ENCODE results near the gene ATXN1. TPM values are rescaled to one million over a fixed set of nuclear protein-coding genes. Genes with fewer than 3 reads are reported as not detected.

The ATXN1 gene
- total RNA-seq, 4 donors from 2014 or later = 48.7 to 166 (median 105) TPM

- TF ChIP-seq POLR2A (IDR thresholded peaks at IDR 0.05) = no peak
- TF ChIP-seq EP300 (IDR thresholded peaks at IDR 0.05; ENCODE audit: low read depth) = no peak
- no peak for TF ChIP-seq POLR2AphosphoS5 (IDR thresholded peaks at IDR 0.05)
- TF ChIP-seq, protein P1, sequence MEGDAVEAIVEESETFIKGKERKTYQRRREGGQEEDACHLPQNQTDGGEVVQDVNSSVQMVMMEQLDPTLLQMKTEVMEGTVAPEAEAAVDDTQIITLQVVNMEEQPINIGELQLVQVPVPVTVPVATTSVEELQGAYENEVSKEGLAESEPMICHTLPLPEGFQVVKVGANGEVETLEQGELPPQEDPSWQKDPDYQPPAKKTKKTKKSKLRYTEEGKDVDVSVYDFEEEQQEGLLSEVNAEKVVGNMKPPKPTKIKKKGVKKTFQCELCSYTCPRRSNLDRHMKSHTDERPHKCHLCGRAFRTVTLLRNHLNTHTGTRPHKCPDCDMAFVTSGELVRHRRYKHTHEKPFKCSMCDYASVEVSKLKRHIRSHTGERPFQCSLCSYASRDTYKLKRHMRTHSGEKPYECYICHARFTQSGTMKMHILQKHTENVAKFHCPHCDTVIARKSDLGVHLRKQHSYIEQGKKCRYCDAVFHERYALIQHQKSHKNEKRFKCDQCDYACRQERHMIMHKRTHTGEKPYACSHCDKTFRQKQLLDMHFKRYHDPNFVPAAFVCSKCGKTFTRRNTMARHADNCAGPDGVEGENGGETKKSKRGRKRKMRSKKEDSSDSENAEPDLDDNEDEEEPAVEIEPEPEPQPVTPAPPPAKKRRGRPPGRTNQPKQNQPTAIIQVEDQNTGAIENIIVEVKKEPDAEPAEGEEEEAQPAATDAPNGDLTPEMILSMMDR (IDR thresholded peaks at IDR 0.05) = no peak
- intact Hi-C loops (cut with DNase I; ENCODE audit: low total_unique reads) = no loop called here
- Histone ChIP-seq H3K4me1 (peaks cover 15 to 58% (median 35%) of the 10 kb centered on the region in 4 donors), H3K4me3 (no peak overlapping the region), H3K9me3 (no peaks in the 10 kb centered on the region), H3K27ac (peak overlapping the region; percentile 38 to 73 (median 61)), H3K36me3 (no peaks in the 10 kb centered on the region), H3K27me3 (no peaks in the 10 kb centered on the region)
- no peak for DNase-seq
- in situ Hi-C loops (cut with MboI; ENCODE audit: low pct_ligation_motif_present in 1 of 4, low pct_unique_long_range_greater_than_20kb in 1 of 4, low sequenced_read_pairs in 3 of 4) = no loop called here
- 33 to 40% methylated on average over 5 of the region's 5 CpGs for WGBS, 2 donors (ENCODE audit: low coverage in 1 of 2)
Measured at GRCh38 chr6:16736856-16737775, 24.1 kb downstream of the ATXN1 start.

GRCh38 chr6:16735014-16735413, 26.2 kb downstream of the ATXN1 start:
- no peaks in the 10 kb centered on the region for H3K27me3 ChIP-seq
- no peak for TF ChIP-seq POLR2A (IDR thresholded peaks at IDR 0.05)
- TF ChIP-seq POLR2AphosphoS5 (IDR thresholded peaks at IDR 0.05) = no peak
- TF ChIP-seq, protein P1 (IDR thresholded peaks at IDR 0.05) = no peak
- no peak for TF ChIP-seq EP300 (IDR thresholded peaks at IDR 0.05; ENCODE audit: low read depth)
- H3K27ac ChIP-seq = no peak overlapping the region
- in situ Hi-C loops (cut with MboI; ENCODE audit: low pct_ligation_motif_present in 1 of 4, low pct_unique_long_range_greater_than_20kb in 1 of 4, low sequenced_read_pairs in 3 of 4) = no loop called here
- H3K36me3 ChIP-seq = no peaks in the 10 kb centered on the region
- peaks cover 19 to 59% (median 44%) of the 10 kb centered on the region in 4 donors for H3K4me1 ChIP-seq
- no peak for DNase-seq
- intact Hi-C loops (cut with DNase I; ENCODE audit: low total_unique reads) = no loop called here
- H3K4me3 ChIP-seq = no peak overlapping the region
- no peaks in the 10 kb centered on the region for H3K9me3 ChIP-seq
- 84 to 92% methylated on average over 2 of the region's 2 CpGs for WGBS, 2 donors (ENCODE audit: low coverage in 1 of 2)

DNA sequence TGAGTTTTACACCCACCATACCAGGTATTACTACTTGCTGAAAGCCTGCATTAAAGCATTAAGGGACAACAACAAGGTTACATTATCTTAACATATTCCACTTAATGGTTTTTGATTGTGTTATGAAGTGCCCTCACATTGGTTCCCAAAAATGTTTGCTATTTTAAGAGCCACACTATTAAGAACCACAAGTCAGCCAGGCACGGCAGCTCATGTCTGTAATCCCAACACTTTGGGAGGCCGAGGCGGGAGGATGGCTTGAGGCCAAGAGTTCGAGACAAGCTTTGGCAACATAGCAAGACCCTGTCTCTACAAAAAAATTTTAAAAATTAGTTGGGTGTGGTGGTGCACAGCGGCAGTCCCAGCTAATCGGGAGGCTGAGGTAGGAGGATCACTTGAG, 28.2 kb downstream of the ATXN1 start:
- no peak for TF ChIP-seq POLR2A (IDR thresholded peaks at IDR 0.05)
- no peak for TF ChIP-seq POLR2AphosphoS5 (IDR thresholded peaks at IDR 0.05)
- TF ChIP-seq EP300 (IDR thresholded peaks at IDR 0.05; ENCODE audit: low read depth) = no peak
- TF ChIP-seq, protein P1 (IDR thresholded peaks at IDR 0.05) = no peak
- no peaks in the 10 kb centered on the region for H3K36me3 ChIP-seq
- no peak overlapping the region for H3K27ac ChIP-seq
- in situ Hi-C loops (cut with MboI; ENCODE audit: low pct_ligation_motif_present in 1 of 4, low pct_unique_long_range_greater_than_20kb in 1 of 4, low sequenced_read_pairs in 3 of 4) = no loop called here
- peaks cover 19 to 64% (median 42%) of the 10 kb centered on the region in 4 donors for H3K4me1 ChIP-seq
- no peak for DNase-seq
- 69 to 92% methylated on average over 3 to 6 of the region's 6 CpGs for WGBS, 2 donors (ENCODE audit: low coverage in 1 of 2)
- no peaks in the 10 kb centered on the region for H3K9me3 ChIP-seq
- no peak overlapping the region for H3K4me3 ChIP-seq
- intact Hi-C loops (cut with DNase I; ENCODE audit: low total_unique reads) = no loop called here
- no peaks in the 10 kb centered on the region for H3K27me3 ChIP-seq

DNA sequence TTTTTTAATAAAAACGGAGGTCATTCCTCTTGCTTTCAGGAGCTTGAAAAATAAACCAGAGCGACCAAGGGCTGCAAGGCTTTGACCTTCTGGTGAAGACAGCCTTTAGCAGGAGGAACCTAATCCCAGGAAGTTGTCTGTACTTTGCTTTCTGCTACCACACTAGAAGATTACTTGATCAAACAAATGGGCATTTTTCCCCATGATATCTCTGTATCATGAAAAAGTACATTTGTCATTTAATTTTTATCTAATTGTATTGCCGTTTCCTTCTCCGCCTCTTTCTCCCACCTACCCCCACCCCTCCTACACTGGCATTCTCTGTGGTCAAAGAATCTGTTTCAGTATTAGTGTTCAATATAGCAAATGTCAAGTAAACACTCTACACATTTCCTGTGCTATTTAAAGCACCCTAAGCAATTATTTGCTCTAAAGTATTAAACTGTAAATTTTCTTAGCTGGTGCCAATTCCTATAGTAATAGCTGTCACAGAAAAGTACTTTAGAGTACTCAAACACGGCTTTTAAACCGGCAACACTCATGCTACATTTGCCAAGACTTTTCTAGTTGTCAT, 29.7 kb downstream of the ATXN1 start:
- DNase-seq = no peak
- TF ChIP-seq EP300 (IDR thresholded peaks at IDR 0.05; ENCODE audit: low read depth) = no peak
- TF ChIP-seq, protein P1 (IDR thresholded peaks at IDR 0.05) = no peak
- TF ChIP-seq POLR2A (IDR thresholded peaks at IDR 0.05) = no peak
- TF ChIP-seq POLR2AphosphoS5 (IDR thresholded peaks at IDR 0.05) = no peak
- peak overlapping the region in 3 of 4 donors; percentile 28 to 44 (median 41) for H3K27ac ChIP-seq

More for the DNA sequence above, 29.7 kb downstream of the ATXN1 start:
- no peaks in the 10 kb centered on the region for H3K27me3 ChIP-seq
- 27 to 33% methylated on average over 5 to 6 of the region's 6 CpGs for whole genome bisulfite sequencing, 2 donors (ENCODE audit: low coverage in 1 of 2)
- intact Hi-C loops (cut with DNase I; ENCODE audit: low total_unique reads) = no loop called here
- no peak overlapping the region for H3K4me3 ChIP-seq
- no peaks in the 10 kb centered on the region for H3K36me3 ChIP-seq
- no peaks in the 10 kb centered on the region for H3K9me3 ChIP-seq
- H3K4me1 ChIP-seq = peaks cover 14 to 64% (median 32%) of the 10 kb centered on the region in 4 donors
- in situ Hi-C loops (cut with MboI; ENCODE audit: low pct_ligation_motif_present in 1 of 4, low pct_unique_long_range_greater_than_20kb in 1 of 4, low sequenced_read_pairs in 3 of 4) = no loop called here

Data from transverse colon (tissue), 4 donors.